Measurements from ENCODE around the gene SNRPD3. TPM values are rescaled to one million over a fixed set of nuclear protein-coding genes. Genes with fewer than 3 reads are reported as not detected.

SNRPD3 gene
- total and polyA plus RNA-seq, 9 of the 15 experiments (the other 6 are each of a cell fraction or from before 2014, with no cell fraction given) = 131 to 366 (median 274) TPM

DNA sequence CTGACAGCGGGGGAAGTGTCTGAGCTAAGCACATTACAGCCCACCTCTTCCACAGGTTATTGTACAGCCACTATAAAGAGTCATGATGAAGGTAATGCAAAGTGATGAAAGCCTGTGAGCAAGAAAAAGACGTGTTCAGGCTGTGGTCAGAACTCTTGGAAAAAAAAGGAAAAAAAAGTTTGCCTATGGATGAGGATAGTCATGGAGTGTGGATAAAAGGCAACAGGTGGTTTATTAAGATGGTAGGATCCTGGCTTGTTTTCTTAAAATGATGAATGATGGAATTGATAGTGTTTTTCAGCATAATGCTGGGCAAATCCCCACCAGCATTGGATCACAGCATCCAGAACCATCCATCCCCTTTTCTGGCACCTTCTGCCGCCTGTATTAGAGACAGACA is 37.6 kb upstream of the SNRPD3 start (continued):
- TF ChIP-seq GTF2E2 (tag; IDR thresholded peaks at IDR 0.05) (no peak), CEBPG (CRISPR knock-in tag; IDR thresholded peaks at IDR 0.05) (no peak), CEBPG (tag; conservative IDR thresholded peaks at IDR 0.05 in 1 of 2, IDR thresholded peaks at IDR 0.05 in 1 of 2) (no peak), CBFA2T2 (conservative IDR thresholded peaks at IDR 0.05) (no peak), ZSCAN29 (IDR thresholded peaks at IDR 0.05) (no peak), STAT5A (IDR thresholded peaks at IDR 0.05; ENCODE audit: borderline replicate concordance, low read length) (no peak), ERF (CRISPR knock-in tag; IDR thresholded peaks at IDR 0.05) (no peak), SLC30A9 (CRISPR knock-in tag; IDR thresholded peaks at IDR 0.05) (no peak), KLF16 (IDR thresholded peaks at IDR 0.05) (no peak), SIN3A (IDR thresholded peaks at IDR 0.05; ENCODE audit: borderline replicate concordance in 2 of 2, control insufficient read depth in 1 of 2, low read depth in 2 of 2, low read length in 2 of 2) (no peak), FOSL1 (tag; conservative IDR thresholded peaks at IDR 0.05) (no peak), NR4A1 (CRISPR knock-in tag; IDR thresholded peaks at IDR 0.05) (no peak), NR4A1 (tag; IDR thresholded peaks at IDR 0.05) (no peak)
- TF ChIP-seq, protein P1, sequence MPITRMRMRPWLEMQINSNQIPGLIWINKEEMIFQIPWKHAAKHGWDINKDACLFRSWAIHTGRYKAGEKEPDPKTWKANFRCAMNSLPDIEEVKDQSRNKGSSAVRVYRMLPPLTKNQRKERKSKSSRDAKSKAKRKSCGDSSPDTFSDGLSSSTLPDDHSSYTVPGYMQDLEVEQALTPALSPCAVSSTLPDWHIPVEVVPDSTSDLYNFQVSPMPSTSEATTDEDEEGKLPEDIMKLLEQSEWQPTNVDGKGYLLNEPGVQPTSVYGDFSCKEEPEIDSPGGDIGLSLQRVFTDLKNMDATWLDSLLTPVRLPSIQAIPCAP (CRISPR knock-in tag; IDR thresholded peaks at IDR 0.05; ENCODE audit: borderline replicate concordance) = no peak
- TF ChIP-seq, protein P2, sequence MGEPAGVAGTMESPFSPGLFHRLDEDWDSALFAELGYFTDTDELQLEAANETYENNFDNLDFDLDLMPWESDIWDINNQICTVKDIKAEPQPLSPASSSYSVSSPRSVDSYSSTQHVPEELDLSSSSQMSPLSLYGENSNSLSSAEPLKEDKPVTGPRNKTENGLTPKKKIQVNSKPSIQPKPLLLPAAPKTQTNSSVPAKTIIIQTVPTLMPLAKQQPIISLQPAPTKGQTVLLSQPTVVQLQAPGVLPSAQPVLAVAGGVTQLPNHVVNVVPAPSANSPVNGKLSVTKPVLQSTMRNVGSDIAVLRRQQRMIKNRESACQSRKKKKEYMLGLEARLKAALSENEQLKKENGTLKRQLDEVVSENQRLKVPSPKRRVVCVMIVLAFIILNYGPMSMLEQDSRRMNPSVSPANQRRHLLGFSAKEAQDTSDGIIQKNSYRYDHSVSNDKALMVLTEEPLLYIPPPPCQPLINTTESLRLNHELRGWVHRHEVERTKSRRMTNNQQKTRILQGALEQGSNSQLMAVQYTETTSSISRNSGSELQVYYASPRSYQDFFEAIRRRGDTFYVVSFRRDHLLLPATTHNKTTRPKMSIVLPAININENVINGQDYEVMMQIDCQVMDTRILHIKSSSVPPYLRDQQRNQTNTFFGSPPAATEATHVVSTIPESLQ (CRISPR knock-in tag; IDR thresholded peaks at IDR 0.05) = no peak
- TF ChIP-seq, protein P3, sequence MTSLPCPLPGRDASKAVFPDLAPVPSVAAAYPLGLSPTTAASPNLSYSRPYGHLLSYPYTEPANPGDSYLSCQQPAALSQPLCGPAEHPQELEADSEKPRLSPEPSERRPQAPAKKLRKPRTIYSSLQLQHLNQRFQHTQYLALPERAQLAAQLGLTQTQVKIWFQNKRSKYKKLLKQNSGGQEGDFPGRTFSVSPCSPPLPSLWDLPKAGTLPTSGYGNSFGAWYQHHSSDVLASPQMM (CRISPR knock-in tag; IDR thresholded peaks at IDR 0.05) = no peak
- TF ChIP-seq, protein P4, sequence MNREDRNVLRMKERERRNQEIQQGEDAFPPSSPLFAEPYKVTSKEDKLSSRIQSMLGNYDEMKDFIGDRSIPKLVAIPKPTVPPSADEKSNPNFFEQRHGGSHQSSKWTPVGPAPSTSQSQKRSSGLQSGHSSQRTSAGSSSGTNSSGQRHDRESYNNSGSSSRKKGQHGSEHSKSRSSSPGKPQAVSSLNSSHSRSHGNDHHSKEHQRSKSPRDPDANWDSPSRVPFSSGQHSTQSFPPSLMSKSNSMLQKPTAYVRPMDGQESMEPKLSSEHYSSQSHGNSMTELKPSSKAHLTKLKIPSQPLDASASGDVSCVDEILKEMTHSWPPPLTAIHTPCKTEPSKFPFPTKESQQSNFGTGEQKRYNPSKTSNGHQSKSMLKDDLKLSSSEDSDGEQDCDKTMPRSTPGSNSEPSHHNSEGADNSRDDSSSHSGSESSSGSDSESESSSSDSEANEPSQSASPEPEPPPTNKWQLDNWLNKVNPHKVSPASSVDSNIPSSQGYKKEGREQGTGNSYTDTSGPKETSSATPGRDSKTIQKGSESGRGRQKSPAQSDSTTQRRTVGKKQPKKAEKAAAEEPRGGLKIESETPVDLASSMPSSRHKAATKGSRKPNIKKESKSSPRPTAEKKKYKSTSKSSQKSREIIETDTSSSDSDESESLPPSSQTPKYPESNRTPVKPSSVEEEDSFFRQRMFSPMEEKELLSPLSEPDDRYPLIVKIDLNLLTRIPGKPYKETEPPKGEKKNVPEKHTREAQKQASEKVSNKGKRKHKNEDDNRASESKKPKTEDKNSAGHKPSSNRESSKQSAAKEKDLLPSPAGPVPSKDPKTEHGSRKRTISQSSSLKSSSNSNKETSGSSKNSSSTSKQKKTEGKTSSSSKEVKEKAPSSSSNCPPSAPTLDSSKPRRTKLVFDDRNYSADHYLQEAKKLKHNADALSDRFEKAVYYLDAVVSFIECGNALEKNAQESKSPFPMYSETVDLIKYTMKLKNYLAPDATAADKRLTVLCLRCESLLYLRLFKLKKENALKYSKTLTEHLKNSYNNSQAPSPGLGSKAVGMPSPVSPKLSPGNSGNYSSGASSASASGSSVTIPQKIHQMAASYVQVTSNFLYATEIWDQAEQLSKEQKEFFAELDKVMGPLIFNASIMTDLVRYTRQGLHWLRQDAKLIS (CRISPR knock-in tag; IDR thresholded peaks at IDR 0.05) = no peak
